Liver (tissue), 9 donors: ENCODE measurements around the gene GCGR. TPM values are rescaled to one million over a fixed set of nuclear protein-coding genes. Genes with fewer than 3 reads are reported as not detected.

Source experiments
- DNase-seq: peaks from one replicate; pipeline ENCODE4 v3.0.0-alpha.2; 2017; ENCODE audit warnings: low spot score
- H3K27ac ChIP-seq, 2 donors: one replicate each; pipeline ENCODE4 v1.7.0; 2013; ENCODE audit warnings: inconsistent platforms in 2 of 2, low read length in 2 of 2, control low read depth in 1 of 2, low read depth in 1 of 2, mild to moderate bottlenecking in 1 of 2
- H3K27me3 ChIP-seq, 4 donors: one replicate each; pipeline versions ENCODE4 v1.6.1 to v1.7.0; 2013; ENCODE audit warnings: low read length in 3 of 4, inconsistent platforms in 1 of 4, mild to moderate bottlenecking in 1 of 4, moderate library complexity in 1 of 4; ENCODE audit not compliant: control insufficient read depth in 4 of 4, insufficient read depth in 4 of 4
- H3K36me3 ChIP-seq, 4 donors: one replicate each; pipeline versions ENCODE4 v1.6.1 to v1.7.0; 2013; ENCODE audit warnings: low read length in 3 of 4, mild to moderate bottlenecking in 3 of 4, low read depth in 1 of 4, moderate library complexity in 1 of 4; ENCODE audit not compliant: control insufficient read depth in 4 of 4, insufficient read depth in 3 of 4
- H3K4me1 ChIP-seq, 4 donors: one replicate each; pipeline versions ENCODE4 v1.6.1 to v1.7.0; 2013; ENCODE audit warnings: low read length in 3 of 4, mild to moderate bottlenecking in 3 of 4, moderate library complexity in 1 of 4; ENCODE audit not compliant: control insufficient read depth in 4 of 4, insufficient read depth in 4 of 4
- H3K4me3 ChIP-seq, 3 donors: one replicate each; pipeline versions ENCODE4 v1.6.1 to v1.7.0; 2013; ENCODE audit warnings: low read length in 3 of 3, control low read depth in 1 of 3, low read depth in 1 of 3, mild to moderate bottlenecking in 1 of 3
- H3K9ac ChIP-seq, 2 donors: one replicate each; pipeline ENCODE4 v1.7.0; 2013; ENCODE audit warnings: low read length in 2 of 2, mild to moderate bottlenecking in 2 of 2, moderate library complexity in 2 of 2, control low read depth in 1 of 2, low read depth in 1 of 2
- H3K9me3 ChIP-seq, 4 donors: one replicate each; pipeline versions ENCODE4 v1.6.1 to v1.7.0; 2013; ENCODE audit warnings: low read length in 3 of 4; ENCODE audit not compliant: control insufficient read depth in 4 of 4
- HNF4A ChIP-seq, 2 donors: conservative IDR thresholded peaks; 2 replicates each; pipeline ENCODE4 v1.6.1; 2016; ENCODE audit warnings: antibody characterized with exemption in 2 of 2, mild to moderate bottlenecking in 2 of 2
- HNF4G ChIP-seq: IDR thresholded peaks from 2 replicates; pipeline ENCODE4 v1.6.1; 2016; ENCODE audit warnings: antibody characterized with exemption
- JUND ChIP-seq, 2 donors: IDR thresholded peaks; 2 replicates each; pipeline ENCODE4 v1.6.1; 2016; ENCODE audit warnings: antibody characterized with exemption in 2 of 2
- NR2F2 ChIP-seq: IDR thresholded peaks from 2 replicates; pipeline ENCODE4 v1.6.1; 2016; ENCODE audit warnings: antibody characterized with exemption
- RAD21 ChIP-seq, 2 donors: IDR thresholded peaks; 2 replicates each; pipeline ENCODE4 v1.6.1; 2016; ENCODE audit warnings: antibody characterized with exemption in 2 of 2, mild to moderate bottlenecking in 2 of 2
- RXRA ChIP-seq, 2 donors: IDR thresholded peaks; 2 replicates each; pipeline ENCODE4 v1.6.1; 2017 to 2018; ENCODE audit warnings: antibody characterized with exemption in 2 of 2, mild to moderate bottlenecking in 1 of 2
- TAF1 ChIP-seq: conservative IDR thresholded peaks from 2 replicates; pipeline ENCODE4 v1.6.1; 2016; ENCODE audit warnings: antibody characterized with exemption, mild to moderate bottlenecking
- YY1 ChIP-seq: IDR thresholded peaks from 2 replicates; pipeline ENCODE4 v1.6.1; 2016; ENCODE audit warnings: antibody characterized with exemption, mild to moderate bottlenecking
- WGBS: extraction: QIAGEN DNeasy Blood & Tissue Kit; methylation state at CpG from one replicate; pipeline ENCODE4 v1.1.7; 2013; 5-methylcytosine and 5-hydroxymethylcytosine counted together
- polyA plus RNA-seq, 2 donors: library from polyadenylated mRNA; stranded (reverse) in 1 of 2; unstranded in 1 of 2; fragments of 200-250 nt in 1 of 2; fragments of >200 nt in 1 of 2; fragmentation: Nextera tagmentation in 1 of 2; extraction: Ambion mirVana in 1 of 2; gene quantifications; one replicate each; pipeline versions ENCODE4 v1.2.1 to v1.2.3, GENCODE V29; 2013 to 2015
- total RNA-seq, 2 donors: library from RNA; depleted of rRNA; stranded (reverse); fragments of >200 nt; gene quantifications; one replicate each; pipeline ENCODE4 v1.2.3, GENCODE V29; 2014
- TF ChIP-seq, protein P1 (sequence below): IDR thresholded peaks from 2 replicates; pipeline ENCODE4 v1.6.1; 2016; ENCODE audit warnings: antibody characterized with exemption
- TF ChIP-seq, protein P2 (sequence below): fragments of 150-350 bp; IDR thresholded peaks from 2 replicates; pipeline ENCODE4 v1.5.1; 2017; ENCODE audit warnings: improper control_type of control experiment, low read depth, low read length; ENCODE audit not compliant: missing input control
- TF ChIP-seq, protein P3 (sequence below): IDR thresholded peaks from 2 replicates; pipeline ENCODE4 v1.6.1; 2016; ENCODE audit warnings: antibody characterized with exemption
- TF ChIP-seq, protein P4 (sequence below): IDR thresholded peaks from 2 replicates; pipeline ENCODE4 v1.6.1; 2016; ENCODE audit warnings: antibody characterized with exemption
- TF ChIP-seq, protein P5 (sequence below): IDR thresholded peaks from 2 replicates; pipeline ENCODE4 v1.6.1; 2016; ENCODE audit warnings: antibody characterized with exemption, mild to moderate bottlenecking
- donor health status: healthy.
- donor health status: healthy.
- donor health status: healthy.
- donor health status: healthy.
- donor health status: healthy.

The GCGR gene
- total and polyA plus RNA-seq, 4 donors, result 20.7 to 72.0 (median 48.9) TPM

DNA sequence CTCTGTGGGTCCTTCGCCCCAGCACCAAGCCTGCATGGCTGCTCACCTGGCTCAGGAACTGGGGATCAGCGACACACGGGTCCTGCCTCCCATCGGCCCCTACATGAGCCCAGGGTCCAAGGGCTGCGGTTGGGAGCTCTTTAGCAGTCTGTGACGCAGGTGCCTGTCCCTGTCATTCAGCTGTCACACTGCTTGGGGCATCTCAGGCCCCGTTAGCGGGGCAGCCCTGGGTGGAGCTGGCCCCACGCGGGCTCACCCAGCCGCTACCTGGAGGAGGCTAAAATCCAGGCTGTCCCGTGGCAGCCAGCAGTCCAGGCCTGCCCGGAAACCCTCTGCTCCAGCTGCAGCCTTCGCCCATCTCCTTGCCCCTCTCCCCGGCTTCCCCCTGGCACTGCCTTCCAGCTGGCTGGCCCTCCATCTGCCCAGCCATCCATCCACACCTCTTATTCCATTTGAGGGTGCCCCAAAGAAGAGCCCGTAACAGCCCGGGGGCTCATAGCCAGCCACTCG, 3.3 kb downstream of the GCGR start:
- Histone ChIP-seq H3K9ac (no peak overlapping the region), H3K27me3 (peaks cover 0 to 2% (median 0%) of the 10 kb centered on the region in 4 donors), H3K9me3 (no peaks in the 10 kb centered on the region), H3K27ac (no peak overlapping the region), H3K4me3 (no peak overlapping the region), H3K36me3 (peaks cover 4 to 14% (median 6%) of the 10 kb centered on the region in 4 donors), H3K4me1 (peaks cover 12 to 28% (median 22%) of the 10 kb centered on the region in 4 donors)
- TF ChIP-seq, protein P1, sequence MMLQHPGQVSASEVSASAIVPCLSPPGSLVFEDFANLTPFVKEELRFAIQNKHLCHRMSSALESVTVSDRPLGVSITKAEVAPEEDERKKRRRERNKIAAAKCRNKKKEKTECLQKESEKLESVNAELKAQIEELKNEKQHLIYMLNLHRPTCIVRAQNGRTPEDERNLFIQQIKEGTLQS, result no peak
- TF ChIP-seq RAD21 (IDR thresholded peaks at IDR 0.05) (no peak), TAF1 (no peak), HNF4A (conservative IDR thresholded peaks at IDR 0.05) (no peak), YY1 (no peak), NR2F2 (no peak), HNF4G (no peak)
- TF ChIP-seq, protein P2, sequence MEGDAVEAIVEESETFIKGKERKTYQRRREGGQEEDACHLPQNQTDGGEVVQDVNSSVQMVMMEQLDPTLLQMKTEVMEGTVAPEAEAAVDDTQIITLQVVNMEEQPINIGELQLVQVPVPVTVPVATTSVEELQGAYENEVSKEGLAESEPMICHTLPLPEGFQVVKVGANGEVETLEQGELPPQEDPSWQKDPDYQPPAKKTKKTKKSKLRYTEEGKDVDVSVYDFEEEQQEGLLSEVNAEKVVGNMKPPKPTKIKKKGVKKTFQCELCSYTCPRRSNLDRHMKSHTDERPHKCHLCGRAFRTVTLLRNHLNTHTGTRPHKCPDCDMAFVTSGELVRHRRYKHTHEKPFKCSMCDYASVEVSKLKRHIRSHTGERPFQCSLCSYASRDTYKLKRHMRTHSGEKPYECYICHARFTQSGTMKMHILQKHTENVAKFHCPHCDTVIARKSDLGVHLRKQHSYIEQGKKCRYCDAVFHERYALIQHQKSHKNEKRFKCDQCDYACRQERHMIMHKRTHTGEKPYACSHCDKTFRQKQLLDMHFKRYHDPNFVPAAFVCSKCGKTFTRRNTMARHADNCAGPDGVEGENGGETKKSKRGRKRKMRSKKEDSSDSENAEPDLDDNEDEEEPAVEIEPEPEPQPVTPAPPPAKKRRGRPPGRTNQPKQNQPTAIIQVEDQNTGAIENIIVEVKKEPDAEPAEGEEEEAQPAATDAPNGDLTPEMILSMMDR, result no peak
- TF ChIP-seq, protein P3, sequence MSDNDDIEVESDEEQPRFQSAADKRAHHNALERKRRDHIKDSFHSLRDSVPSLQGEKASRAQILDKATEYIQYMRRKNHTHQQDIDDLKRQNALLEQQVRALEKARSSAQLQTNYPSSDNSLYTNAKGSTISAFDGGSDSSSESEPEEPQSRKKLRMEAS, result no peak
- TF ChIP-seq, protein P4, sequence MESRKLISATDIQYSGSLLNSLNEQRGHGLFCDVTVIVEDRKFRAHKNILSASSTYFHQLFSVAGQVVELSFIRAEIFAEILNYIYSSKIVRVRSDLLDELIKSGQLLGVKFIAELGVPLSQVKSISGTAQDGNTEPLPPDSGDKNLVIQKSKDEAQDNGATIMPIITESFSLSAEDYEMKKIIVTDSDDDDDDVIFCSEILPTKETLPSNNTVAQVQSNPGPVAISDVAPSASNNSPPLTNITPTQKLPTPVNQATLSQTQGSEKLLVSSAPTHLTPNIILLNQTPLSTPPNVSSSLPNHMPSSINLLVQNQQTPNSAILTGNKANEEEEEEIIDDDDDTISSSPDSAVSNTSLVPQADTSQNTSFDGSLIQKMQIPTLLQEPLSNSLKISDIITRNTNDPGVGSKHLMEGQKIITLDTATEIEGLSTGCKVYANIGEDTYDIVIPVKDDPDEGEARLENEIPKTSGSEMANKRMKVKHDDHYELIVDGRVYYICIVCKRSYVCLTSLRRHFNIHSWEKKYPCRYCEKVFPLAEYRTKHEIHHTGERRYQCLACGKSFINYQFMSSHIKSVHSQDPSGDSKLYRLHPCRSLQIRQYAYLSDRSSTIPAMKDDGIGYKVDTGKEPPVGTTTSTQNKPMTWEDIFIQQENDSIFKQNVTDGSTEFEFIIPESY, result no peak
- DNase-seq, result no peak
- 74% methylated on average over 18 of the region's 18 CpGs for WGBS

DNA sequence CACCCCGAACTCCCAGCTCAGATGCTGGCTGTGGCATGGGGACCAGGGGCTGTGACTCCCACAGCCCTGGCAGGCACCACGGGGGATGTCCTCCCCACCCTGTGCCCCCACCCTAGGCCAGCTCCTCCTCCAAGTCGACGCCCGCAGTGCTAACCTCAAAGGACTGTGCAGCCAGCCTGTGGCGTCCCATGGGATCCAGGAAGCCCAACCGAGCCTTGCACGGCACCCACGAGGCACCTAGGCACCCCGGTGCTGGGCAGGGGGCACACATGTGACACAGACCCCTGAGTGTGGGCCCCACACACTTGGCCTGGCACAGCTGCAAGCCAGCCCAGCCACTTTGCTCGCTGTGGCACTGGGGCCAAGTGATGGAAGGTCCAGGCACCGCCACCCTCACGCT, 3.9 kb downstream of the GCGR start:
- H3K27me3 ChIP-seq, result peaks cover 0 to 2% (median 0%) of the 10 kb centered on the region in 4 donors
- no peak overlapping the region for H3K4me3 ChIP-seq
- DNase-seq, result no peak

More for the DNA sequence above, 3.9 kb downstream of the GCGR start:
- Histone ChIP-seq H3K36me3 (peaks cover 4 to 17% (median 6%) of the 10 kb centered on the region in 4 donors), H3K9ac (no peak overlapping the region), H3K27ac (no peak overlapping the region), H3K4me1 (peaks cover 6 to 23% (median 18%) of the 10 kb centered on the region in 4 donors), H3K9me3 (no peaks in the 10 kb centered on the region)
- no peak for TF ChIP-seq YY1
- TF ChIP-seq, protein P5, sequence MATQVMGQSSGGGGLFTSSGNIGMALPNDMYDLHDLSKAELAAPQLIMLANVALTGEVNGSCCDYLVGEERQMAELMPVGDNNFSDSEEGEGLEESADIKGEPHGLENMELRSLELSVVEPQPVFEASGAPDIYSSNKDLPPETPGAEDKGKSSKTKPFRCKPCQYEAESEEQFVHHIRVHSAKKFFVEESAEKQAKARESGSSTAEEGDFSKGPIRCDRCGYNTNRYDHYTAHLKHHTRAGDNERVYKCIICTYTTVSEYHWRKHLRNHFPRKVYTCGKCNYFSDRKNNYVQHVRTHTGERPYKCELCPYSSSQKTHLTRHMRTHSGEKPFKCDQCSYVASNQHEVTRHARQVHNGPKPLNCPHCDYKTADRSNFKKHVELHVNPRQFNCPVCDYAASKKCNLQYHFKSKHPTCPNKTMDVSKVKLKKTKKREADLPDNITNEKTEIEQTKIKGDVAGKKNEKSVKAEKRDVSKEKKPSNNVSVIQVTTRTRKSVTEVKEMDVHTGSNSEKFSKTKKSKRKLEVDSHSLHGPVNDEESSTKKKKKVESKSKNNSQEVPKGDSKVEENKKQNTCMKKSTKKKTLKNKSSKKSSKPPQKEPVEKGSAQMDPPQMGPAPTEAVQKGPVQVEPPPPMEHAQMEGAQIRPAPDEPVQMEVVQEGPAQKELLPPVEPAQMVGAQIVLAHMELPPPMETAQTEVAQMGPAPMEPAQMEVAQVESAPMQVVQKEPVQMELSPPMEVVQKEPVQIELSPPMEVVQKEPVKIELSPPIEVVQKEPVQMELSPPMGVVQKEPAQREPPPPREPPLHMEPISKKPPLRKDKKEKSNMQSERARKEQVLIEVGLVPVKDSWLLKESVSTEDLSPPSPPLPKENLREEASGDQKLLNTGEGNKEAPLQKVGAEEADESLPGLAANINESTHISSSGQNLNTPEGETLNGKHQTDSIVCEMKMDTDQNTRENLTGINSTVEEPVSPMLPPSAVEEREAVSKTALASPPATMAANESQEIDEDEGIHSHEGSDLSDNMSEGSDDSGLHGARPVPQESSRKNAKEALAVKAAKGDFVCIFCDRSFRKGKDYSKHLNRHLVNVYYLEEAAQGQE, result no peak
- TF ChIP-seq, protein P4, result no peak
- no peak for TF ChIP-seq JUND (IDR thresholded peaks at IDR 0.05)
- TF ChIP-seq, protein P3, result no peak
- no peak for TF ChIP-seq RXRA (IDR thresholded peaks at IDR 0.05)
- TF ChIP-seq, protein P2, result no peak
- WGBS, result 82% methylated on average over 13 of the region's 13 CpGs
